ENCODE data around the gene NCKAP5. TPM values are rescaled to one million over a fixed set of nuclear protein-coding genes. Genes with fewer than 3 reads are reported as not detected.

Gene NCKAP5
- polyA plus RNA-seq, 1 experiment, result 16.6 TPM

- Histone ChIP-seq H3K4me3 (ENCODE audit: low read depth, low read length) (no peak overlapping the region), H3K27ac (ENCODE audit: low read depth, low read length) (no peak overlapping the region), H3K27me3 (ENCODE audit: control insufficient read depth, insufficient read depth, low read length) (no peaks in the 10 kb centered on the region), H3K9me3 (ENCODE audit: control insufficient read depth, insufficient read depth, low read length) (no peaks in the 10 kb centered on the region)
- no peak for TF ChIP-seq CTCF (IDR thresholded peaks at IDR 0.05; ENCODE audit: low read depth, low read length)
- ChIA-PET CTCF (no interaction called here), POLR2A (no interaction called here)
- no peak for DNase-seq (ENCODE audit: low read depth, low spot score)
Measured at GRCh38 chr2:133371286-133371685, 197.0 kb downstream of the NCKAP5 start.

- H3K4me3 ChIP-seq (ENCODE audit: low read depth, low read length), result no peak overlapping the region
- H3K9me3 ChIP-seq (ENCODE audit: control insufficient read depth, insufficient read depth, low read length), result no peaks in the 10 kb centered on the region
- no peak for DNase-seq (ENCODE audit: low read depth, low spot score)
- no peak for TF ChIP-seq CTCF (IDR thresholded peaks at IDR 0.05; ENCODE audit: low read depth, low read length)
- no peaks in the 10 kb centered on the region for H3K27me3 ChIP-seq (ENCODE audit: control insufficient read depth, insufficient read depth, low read length)
- no peak overlapping the region for H3K27ac ChIP-seq (ENCODE audit: low read depth, low read length)
- POLR2A ChIA-PET, result no interaction called here
- CTCF ChIA-PET, result interaction anchor here (0.7 kb wide), 1 partner anchor 32 kb away, joined by 3 read pairs; no protein-coding TSS in a partner anchor
Measured at GRCh38 chr2:133369901-133370658, 198.2 kb downstream of the NCKAP5 start.

DNA sequence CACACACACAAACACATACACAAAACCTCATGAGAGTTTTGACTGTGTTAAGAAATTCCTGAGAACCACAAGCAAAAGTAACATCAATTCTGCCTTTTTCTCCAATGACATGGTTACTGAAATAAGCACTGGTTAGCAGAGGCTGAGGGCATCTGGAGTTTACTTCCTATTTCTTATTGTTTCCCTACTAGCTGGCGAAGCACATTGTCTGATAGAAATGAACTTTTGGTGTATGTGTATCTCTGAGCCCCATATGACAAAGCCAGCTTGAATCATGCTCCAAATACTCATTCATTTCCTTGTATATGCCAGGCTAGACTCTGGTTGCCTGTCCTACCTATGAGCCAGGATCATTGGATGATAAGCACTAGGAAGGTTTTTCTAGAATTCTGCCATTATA is 203.1 kb downstream of the NCKAP5 start:
- no peak for TF ChIP-seq CTCF (IDR thresholded peaks at IDR 0.05; ENCODE audit: low read depth, low read length)
- no peak for DNase-seq (ENCODE audit: low read depth, low spot score)
- ChIA-PET POLR2A (interaction anchor here (0.6 kb wide), 1 partner anchor 464 kb away, joined by 6 read pairs; no protein-coding TSS in a partner anchor), CTCF (interaction anchor here (0.6 kb wide), 1 partner anchor 108 kb away, joined by 3 read pairs; no protein-coding TSS in a partner anchor)
- no peaks in the 10 kb centered on the region for H3K27me3 ChIP-seq (ENCODE audit: control insufficient read depth, insufficient read depth, low read length)
- no peaks in the 10 kb centered on the region for H3K9me3 ChIP-seq (ENCODE audit: control insufficient read depth, insufficient read depth, low read length)
- no peak overlapping the region for H3K27ac ChIP-seq (ENCODE audit: low read depth, low read length)
- no peak overlapping the region for H3K4me3 ChIP-seq (ENCODE audit: low read depth, low read length)

DNA sequence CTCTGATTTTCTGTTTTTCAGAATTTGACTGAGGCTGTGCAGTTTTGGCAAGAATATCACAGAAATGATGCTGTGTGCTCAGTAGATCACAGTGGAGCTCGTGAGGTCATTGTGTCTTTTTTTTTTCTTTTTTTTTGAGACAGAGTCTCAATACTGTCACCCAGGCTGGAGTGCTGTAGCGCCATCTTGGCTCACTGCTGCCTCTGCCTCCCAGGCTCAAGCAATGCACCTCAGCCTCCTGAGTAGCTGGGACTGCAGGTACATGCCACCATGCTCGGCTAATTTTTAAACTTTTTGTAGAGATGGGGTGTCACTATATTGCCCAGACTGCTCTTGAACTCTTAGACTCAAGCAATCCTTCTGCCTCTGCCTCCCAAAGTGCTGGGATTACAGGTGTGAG is 203.6 kb downstream of the NCKAP5 start:
- Histone ChIP-seq H3K4me3 (ENCODE audit: low read depth, low read length) (no peak overlapping the region), H3K9me3 (ENCODE audit: control insufficient read depth, insufficient read depth, low read length) (no peaks in the 10 kb centered on the region), H3K27me3 (ENCODE audit: control insufficient read depth, insufficient read depth, low read length) (no peaks in the 10 kb centered on the region), H3K27ac (ENCODE audit: low read depth, low read length) (no peak overlapping the region)
- no peak for DNase-seq (ENCODE audit: low read depth, low spot score)
- TF ChIP-seq CTCF (IDR thresholded peaks at IDR 0.05; ENCODE audit: low read depth, low read length), result no peak
- ChIA-PET POLR2A (no interaction called here), CTCF (interaction anchor here (0.6 kb wide), 1 partner anchor 108 kb away, joined by 3 read pairs; no protein-coding TSS in a partner anchor)

DNA sequence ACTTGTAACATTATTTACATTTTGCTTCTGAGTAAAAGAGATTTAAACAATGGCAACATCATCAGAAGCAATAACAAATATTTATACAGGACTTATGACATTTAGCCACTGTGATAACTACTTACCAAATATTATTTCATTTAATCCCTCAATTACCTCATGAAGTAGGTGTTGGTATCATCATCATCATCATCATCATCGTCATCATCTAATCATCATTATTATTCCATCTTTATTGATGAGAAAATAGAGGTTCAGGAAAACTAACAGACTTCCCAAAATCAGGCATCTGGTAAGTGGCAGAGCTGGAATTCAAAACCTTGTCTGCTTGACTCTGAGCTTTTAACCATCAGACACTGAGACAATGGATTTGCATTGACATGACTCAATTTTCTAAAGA is 204.4 kb downstream of the NCKAP5 start:
- POLR2A ChIA-PET, result no interaction called here
- CTCF ChIA-PET, result interaction anchor here (0.7 kb wide), 1 partner anchor 37 kb away, joined by 4 read pairs; no protein-coding TSS in a partner anchor
- no peak for DNase-seq (ENCODE audit: low read depth, low spot score)
- Histone ChIP-seq H3K27me3 (ENCODE audit: control insufficient read depth, insufficient read depth, low read length) (no peaks in the 10 kb centered on the region), H3K9me3 (ENCODE audit: control insufficient read depth, insufficient read depth, low read length) (no peaks in the 10 kb centered on the region), H3K4me3 (ENCODE audit: low read depth, low read length) (no peak overlapping the region), H3K27ac (ENCODE audit: low read depth, low read length) (no peak overlapping the region)
- no peak for TF ChIP-seq CTCF (IDR thresholded peaks at IDR 0.05; ENCODE audit: low read depth, low read length)

Measured in AG04450 (cell line).